ENCODE results near the gene GPR39. TPM values are rescaled to one million over a fixed set of nuclear protein-coding genes. Genes with fewer than 3 reads are reported as not detected.

Gene GPR39
- total RNA-seq = 7.1 and 10.0 TPM in 2 replicates

DNA sequence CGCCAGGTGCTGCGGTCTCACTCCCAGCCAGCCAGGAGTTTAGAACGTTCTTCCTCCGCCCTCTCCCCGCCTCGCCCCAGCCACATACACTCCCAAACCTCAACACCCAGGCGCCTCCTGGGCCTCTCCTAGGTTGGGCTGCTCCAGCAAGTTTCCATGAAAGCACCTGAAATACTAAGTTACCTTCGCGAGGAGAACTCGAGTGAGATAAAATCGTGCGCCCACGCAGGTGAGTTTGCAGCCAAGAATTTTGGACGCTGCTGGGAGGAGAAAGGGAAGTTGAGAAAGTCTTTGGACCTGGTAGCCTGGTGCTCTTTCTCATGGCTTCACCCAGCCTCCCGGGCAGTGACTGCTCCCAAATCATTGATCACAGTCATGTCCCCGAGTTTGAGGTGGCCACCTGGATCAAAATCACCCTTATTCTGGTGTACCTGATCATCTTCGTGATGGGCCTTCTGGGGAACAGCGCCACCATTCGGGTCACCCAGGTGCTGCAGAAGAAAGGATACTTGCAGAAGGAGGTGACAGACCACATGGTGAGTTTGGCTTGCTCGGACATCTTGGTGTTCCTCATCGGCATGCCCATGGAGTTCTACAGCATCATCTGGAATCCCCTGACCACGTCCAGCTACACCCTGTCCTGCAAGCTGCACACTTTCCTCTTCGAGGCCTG is at the start of gene GPR39:
Gene GPR39 (plus strand): TSS at position 83 of the 673 bp plus-strand sequence.
- Histone ChIP-seq H3K4me3 (ENCODE audit: low read depth, low read length) (peak within 1 kb of the TSS; percentile 52), H3K36me3 (ENCODE audit: control insufficient read depth, insufficient read depth, low read length) (no peaks in the 10 kb centered on the region), H3K27me3 (ENCODE audit: control insufficient read depth, insufficient read depth, low read length) (no peaks in the 10 kb centered on the region)
- no peak for DNase-seq (ENCODE audit: low read depth)
- TF ChIP-seq, protein P1, sequence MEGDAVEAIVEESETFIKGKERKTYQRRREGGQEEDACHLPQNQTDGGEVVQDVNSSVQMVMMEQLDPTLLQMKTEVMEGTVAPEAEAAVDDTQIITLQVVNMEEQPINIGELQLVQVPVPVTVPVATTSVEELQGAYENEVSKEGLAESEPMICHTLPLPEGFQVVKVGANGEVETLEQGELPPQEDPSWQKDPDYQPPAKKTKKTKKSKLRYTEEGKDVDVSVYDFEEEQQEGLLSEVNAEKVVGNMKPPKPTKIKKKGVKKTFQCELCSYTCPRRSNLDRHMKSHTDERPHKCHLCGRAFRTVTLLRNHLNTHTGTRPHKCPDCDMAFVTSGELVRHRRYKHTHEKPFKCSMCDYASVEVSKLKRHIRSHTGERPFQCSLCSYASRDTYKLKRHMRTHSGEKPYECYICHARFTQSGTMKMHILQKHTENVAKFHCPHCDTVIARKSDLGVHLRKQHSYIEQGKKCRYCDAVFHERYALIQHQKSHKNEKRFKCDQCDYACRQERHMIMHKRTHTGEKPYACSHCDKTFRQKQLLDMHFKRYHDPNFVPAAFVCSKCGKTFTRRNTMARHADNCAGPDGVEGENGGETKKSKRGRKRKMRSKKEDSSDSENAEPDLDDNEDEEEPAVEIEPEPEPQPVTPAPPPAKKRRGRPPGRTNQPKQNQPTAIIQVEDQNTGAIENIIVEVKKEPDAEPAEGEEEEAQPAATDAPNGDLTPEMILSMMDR (IDR thresholded peaks at IDR 0.05; ENCODE audit: insufficient read depth, low read length, severe bottlenecking) = no peak
- peak; percentile 40 for FAIRE-seq

DNA sequence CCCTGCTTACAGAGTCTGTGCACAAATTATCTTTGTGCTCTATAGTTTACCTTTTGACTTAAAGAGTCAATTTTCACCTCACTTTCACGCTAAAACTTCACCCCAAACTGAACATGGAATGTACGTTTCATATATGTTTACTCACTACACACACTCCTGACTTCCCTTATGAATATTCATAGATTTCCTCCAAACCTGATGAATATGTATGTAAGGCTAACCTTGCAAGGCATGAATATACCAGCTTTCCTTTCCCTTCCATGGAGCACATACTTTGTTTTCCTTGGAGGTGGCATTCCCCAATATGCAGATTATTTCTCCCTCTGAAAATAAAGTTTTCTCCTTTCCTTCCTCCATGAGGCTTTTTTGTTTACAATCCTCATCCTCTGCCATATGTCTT is 48.4 kb upstream of the GPR39 start:
- DNase-seq (ENCODE audit: low read depth) (no peak), FAIRE-seq (no peak)
- Histone ChIP-seq H3K4me3 (ENCODE audit: low read depth, low read length) (no peak overlapping the region), H3K27me3 (ENCODE audit: control insufficient read depth, insufficient read depth, low read length) (no peaks in the 10 kb centered on the region), H3K36me3 (ENCODE audit: control insufficient read depth, insufficient read depth, low read length) (no peaks in the 10 kb centered on the region)
- TF ChIP-seq, protein P1 (IDR thresholded peaks at IDR 0.05; ENCODE audit: insufficient read depth, low read length, severe bottlenecking) = no peak

DNA sequence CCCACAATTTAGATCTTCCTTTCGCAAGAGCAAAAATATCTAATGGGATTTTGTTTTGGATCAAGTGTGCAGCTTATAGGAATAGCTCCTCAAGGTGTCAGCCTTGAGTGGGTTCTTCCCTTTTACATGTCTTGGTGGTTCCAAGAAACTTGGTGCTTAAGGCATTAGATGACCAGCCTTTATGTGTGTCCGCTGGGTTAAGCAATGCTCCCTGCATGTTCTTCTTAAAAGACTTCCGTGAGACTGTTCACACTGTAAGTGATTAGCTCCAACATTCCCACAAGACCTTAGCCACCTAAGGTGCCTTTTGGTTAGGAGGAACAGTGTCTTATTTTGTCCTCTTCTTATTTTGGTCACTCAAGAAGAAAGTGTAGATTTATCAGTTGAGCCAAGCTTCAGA is 44.3 kb upstream of the GPR39 start:
- H3K36me3 ChIP-seq (ENCODE audit: control insufficient read depth, insufficient read depth, low read length) = no peaks in the 10 kb centered on the region
- H3K27me3 ChIP-seq (ENCODE audit: control insufficient read depth, insufficient read depth, low read length) = no peaks in the 10 kb centered on the region
- FAIRE-seq = no peak
- DNase-seq (ENCODE audit: low read depth) = no peak
- TF ChIP-seq, protein P1 (IDR thresholded peaks at IDR 0.05; ENCODE audit: insufficient read depth, low read length, severe bottlenecking) = no peak
- no peak overlapping the region for H3K4me3 ChIP-seq (ENCODE audit: low read depth, low read length)

DNA sequence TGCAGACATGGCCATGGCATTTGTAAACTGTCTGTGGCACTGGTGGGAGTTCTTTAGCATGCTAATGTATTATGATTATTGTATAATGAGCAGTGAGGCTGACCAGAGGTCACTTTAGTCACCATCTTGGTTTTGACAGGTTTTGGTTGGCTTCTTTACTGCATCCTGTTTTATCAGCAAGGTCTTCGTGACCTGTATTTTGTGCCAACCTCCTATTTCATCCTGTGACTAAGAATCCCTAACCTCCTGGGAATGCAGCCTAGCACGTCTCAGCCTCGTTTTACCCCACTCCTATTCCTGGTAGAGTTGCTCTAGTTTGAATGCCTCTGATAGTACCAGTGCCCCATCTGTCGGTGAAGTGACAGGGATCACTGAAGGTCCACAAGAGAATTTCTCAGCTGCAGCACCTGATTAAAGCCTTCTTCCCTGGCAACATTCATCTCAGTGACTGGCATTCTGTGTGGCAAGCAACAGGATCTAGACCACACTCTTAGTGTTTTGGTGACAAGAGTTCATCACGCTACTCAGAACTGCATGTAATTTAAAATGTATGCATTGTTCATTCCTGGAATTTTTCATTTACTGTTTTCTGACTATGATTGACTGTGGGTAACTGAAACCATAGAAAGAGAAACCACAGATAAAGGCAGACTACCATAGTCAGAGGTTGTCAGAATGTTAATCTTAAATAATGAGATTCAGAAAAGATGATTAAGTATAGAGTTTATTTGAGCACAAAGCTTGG is 43.0 kb upstream of the GPR39 start:
- TF ChIP-seq, protein P1 (IDR thresholded peaks at IDR 0.05; ENCODE audit: insufficient read depth, low read length, severe bottlenecking) = no peak
- H3K36me3 ChIP-seq (ENCODE audit: control insufficient read depth, insufficient read depth, low read length) = no peaks in the 10 kb centered on the region
- FAIRE-seq (no peak), DNase-seq (ENCODE audit: low read depth) (no peak)
- H3K27me3 ChIP-seq (ENCODE audit: control insufficient read depth, insufficient read depth, low read length) = no peaks in the 10 kb centered on the region
- H3K4me3 ChIP-seq (ENCODE audit: low read depth, low read length) = no peak overlapping the region

DNA sequence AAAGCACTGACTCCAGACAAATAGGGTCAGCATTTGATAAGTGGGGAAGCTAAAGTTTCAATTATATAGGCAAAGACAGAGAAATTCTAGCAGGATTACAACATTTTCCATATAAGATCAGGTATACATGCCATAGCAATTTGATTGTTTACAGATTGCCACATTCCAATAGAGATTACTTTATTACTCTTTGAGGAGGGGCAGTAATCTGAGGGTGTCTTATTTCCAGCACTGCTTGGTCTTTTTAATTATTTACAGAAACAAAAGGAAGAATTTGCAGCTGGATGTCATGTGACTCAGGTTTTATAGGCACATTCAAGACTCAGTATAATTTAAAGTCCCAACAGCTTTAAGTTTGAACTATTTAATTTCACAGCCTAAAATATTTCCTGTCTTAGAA is 42.5 kb upstream of the GPR39 start:
- TF ChIP-seq, protein P1 (IDR thresholded peaks at IDR 0.05; ENCODE audit: insufficient read depth, low read length, severe bottlenecking) = no peak
- DNase-seq (ENCODE audit: low read depth) = no peak

More for the DNA sequence above, 42.5 kb upstream of the GPR39 start:
- Histone ChIP-seq H3K4me3 (ENCODE audit: low read depth, low read length) (no peak overlapping the region), H3K27me3 (ENCODE audit: control insufficient read depth, insufficient read depth, low read length) (no peaks in the 10 kb centered on the region), H3K36me3 (ENCODE audit: control insufficient read depth, insufficient read depth, low read length) (no peaks in the 10 kb centered on the region)
- no peak for FAIRE-seq

All from bronchial epithelial cell (primary cell).